Measurements from ENCODE around the gene DDX24. TPM values are rescaled to one million over a fixed set of nuclear protein-coding genes. Genes with fewer than 3 reads are reported as not detected.

DDX24 gene
- total RNA-seq, 2 donors from 2014 or later = 131 to 137 TPM

GRCh38 chr14:94124582-94125377, 43.8 kb upstream of the DDX24 start:
- H3K36me3 Mint-ChIP-seq (ENCODE audit: low read depth) = no peaks in the 10 kb centered on the region
- WGBS, 2 experiments (ENCODE audit: insufficient coverage in 1 of 2, insufficient read length in 1 of 2) = 93 to 97% methylated on average over 5 to 8 of the region's 9 CpGs
- DNase-seq = peak; percentile 20

GRCh38 chr14:94123868-94124267, 42.9 kb upstream of the DDX24 start:
- peak; percentile 28 for DNase-seq
- Mint-ChIP-seq H3K4me3 (no peak overlapping the region), H3K36me3 (ENCODE audit: low read depth) (no peaks in the 10 kb centered on the region), H3K4me1 (no peaks in the 10 kb centered on the region), H3K27me3 (ENCODE audit: insufficient read depth) (peaks cover 22% of the 10 kb centered on the region), H3K27ac (no peak overlapping the region), H3K9me3 (peaks cover 4% of the 10 kb centered on the region)
- Histone ChIP-seq H3K27me3 (ENCODE audit: control insufficient read depth, insufficient read depth, low read length, poor library complexity, severe bottlenecking) (no peaks in the 10 kb centered on the region), H3K4me1 (ENCODE audit: control insufficient read depth, insufficient read depth, low read length) (no peaks in the 10 kb centered on the region), H3K27ac (ENCODE audit: low read depth, low read length) (no peak overlapping the region), H3K36me3 (ENCODE audit: control insufficient read depth, insufficient read depth, low read length) (no peaks in the 10 kb centered on the region), H3K9ac (ENCODE audit: extremely low read depth, low read length, poor library complexity, severe bottlenecking) (no peak overlapping the region), H3K9me3 (ENCODE audit: control insufficient read depth, low read length) (no peaks in the 10 kb centered on the region), H3K4me3 (ENCODE audit: low read length) (no peak overlapping the region)
- TF ChIP-seq, protein P1, sequence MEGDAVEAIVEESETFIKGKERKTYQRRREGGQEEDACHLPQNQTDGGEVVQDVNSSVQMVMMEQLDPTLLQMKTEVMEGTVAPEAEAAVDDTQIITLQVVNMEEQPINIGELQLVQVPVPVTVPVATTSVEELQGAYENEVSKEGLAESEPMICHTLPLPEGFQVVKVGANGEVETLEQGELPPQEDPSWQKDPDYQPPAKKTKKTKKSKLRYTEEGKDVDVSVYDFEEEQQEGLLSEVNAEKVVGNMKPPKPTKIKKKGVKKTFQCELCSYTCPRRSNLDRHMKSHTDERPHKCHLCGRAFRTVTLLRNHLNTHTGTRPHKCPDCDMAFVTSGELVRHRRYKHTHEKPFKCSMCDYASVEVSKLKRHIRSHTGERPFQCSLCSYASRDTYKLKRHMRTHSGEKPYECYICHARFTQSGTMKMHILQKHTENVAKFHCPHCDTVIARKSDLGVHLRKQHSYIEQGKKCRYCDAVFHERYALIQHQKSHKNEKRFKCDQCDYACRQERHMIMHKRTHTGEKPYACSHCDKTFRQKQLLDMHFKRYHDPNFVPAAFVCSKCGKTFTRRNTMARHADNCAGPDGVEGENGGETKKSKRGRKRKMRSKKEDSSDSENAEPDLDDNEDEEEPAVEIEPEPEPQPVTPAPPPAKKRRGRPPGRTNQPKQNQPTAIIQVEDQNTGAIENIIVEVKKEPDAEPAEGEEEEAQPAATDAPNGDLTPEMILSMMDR (conservative IDR thresholded peaks at IDR 0.05) = no peak
- 73% methylated on average over 1 of the region's 1 CpG; no CpG with 5 or more reads in 1 of the 2 experiments for WGBS, 2 experiments (ENCODE audit: insufficient coverage in 1 of 2, insufficient read length in 1 of 2)

More at GRCh38 chr14:94124582-94125377, 43.8 kb upstream of the DDX24 start:
- Histone ChIP-seq H3K4me3 (ENCODE audit: low read length) (no peak overlapping the region), H3K9me3 (ENCODE audit: control insufficient read depth, low read length) (no peaks in the 10 kb centered on the region), H3K27me3 (ENCODE audit: control insufficient read depth, insufficient read depth, low read length, poor library complexity, severe bottlenecking) (no peaks in the 10 kb centered on the region), H3K36me3 (ENCODE audit: control insufficient read depth, insufficient read depth, low read length) (no peaks in the 10 kb centered on the region), H3K27ac (ENCODE audit: low read depth, low read length) (no peak overlapping the region), H3K4me1 (ENCODE audit: control insufficient read depth, insufficient read depth, low read length) (no peaks in the 10 kb centered on the region), H3K9ac (ENCODE audit: extremely low read depth, low read length, poor library complexity, severe bottlenecking) (no peak overlapping the region)
- Mint-ChIP-seq H3K27me3 (ENCODE audit: insufficient read depth) (peaks cover 20% of the 10 kb centered on the region), H3K4me3 (no peak overlapping the region), H3K9me3 (peaks cover 4% of the 10 kb centered on the region), H3K4me1 (no peaks in the 10 kb centered on the region), H3K27ac (no peak overlapping the region)
- TF ChIP-seq, protein P1 (conservative IDR thresholded peaks at IDR 0.05) = no peak

- 89 to 90% methylated on average over 8 to 9 of the region's 9 CpGs for whole genome bisulfite sequencing, 2 experiments (ENCODE audit: insufficient coverage in 1 of 2, insufficient read length in 1 of 2)
- no peaks in the 10 kb centered on the region for H3K27me3 ChIP-seq (ENCODE audit: control insufficient read depth, insufficient read depth, low read length, poor library complexity, severe bottlenecking)
- H3K27ac ChIP-seq (ENCODE audit: low read depth, low read length) = no peak overlapping the region
- no peaks in the 10 kb centered on the region for H3K4me1 ChIP-seq (ENCODE audit: control insufficient read depth, insufficient read depth, low read length)
- Mint-ChIP-seq H3K9me3 (peaks cover 4% of the 10 kb centered on the region), H3K27ac (no peak overlapping the region), H3K4me1 (no peaks in the 10 kb centered on the region), H3K4me3 (no peak overlapping the region), H3K27me3 (ENCODE audit: insufficient read depth) (peaks cover 19% of the 10 kb centered on the region), H3K36me3 (ENCODE audit: low read depth) (no peaks in the 10 kb centered on the region)
- TF ChIP-seq, protein P1 (conservative IDR thresholded peaks at IDR 0.05) = no peak
- no peaks in the 10 kb centered on the region for H3K9me3 ChIP-seq (ENCODE audit: control insufficient read depth, low read length)
- no peak overlapping the region for H3K4me3 ChIP-seq (ENCODE audit: low read length)
- peak; percentile 24 for DNase-seq
- H3K9ac ChIP-seq (ENCODE audit: extremely low read depth, low read length, poor library complexity, severe bottlenecking) = no peak overlapping the region
- no peaks in the 10 kb centered on the region for H3K36me3 ChIP-seq (ENCODE audit: control insufficient read depth, insufficient read depth, low read length)
These were observed 42.3 kb upstream of the DDX24 start for GRCh38 chr14:94123296-94123695.

All from endodermal cell (in vitro differentiated cells).